NCI-H1417 treated with DMSO at 0.1 percent for 48 hours (cell line): ENCODE data around the gene CCDC102B.
"Not testable (repeated sequence)": the region's sequence is repeated elsewhere in the genome, so short reads cannot be mapped to it uniquely, and the experiment has no call there.

ENCODE experiments used
- DNase-seq: peaks from one replicate; lab custom pipeline; 2025; lab: John Stamatoyannopoulos, UW

CCDC102B gene

GRCh38 chr18:68830256-68831045 lies 32.6 kb downstream of the CCDC102B start:
- DNase-seq: no peak

DNA sequence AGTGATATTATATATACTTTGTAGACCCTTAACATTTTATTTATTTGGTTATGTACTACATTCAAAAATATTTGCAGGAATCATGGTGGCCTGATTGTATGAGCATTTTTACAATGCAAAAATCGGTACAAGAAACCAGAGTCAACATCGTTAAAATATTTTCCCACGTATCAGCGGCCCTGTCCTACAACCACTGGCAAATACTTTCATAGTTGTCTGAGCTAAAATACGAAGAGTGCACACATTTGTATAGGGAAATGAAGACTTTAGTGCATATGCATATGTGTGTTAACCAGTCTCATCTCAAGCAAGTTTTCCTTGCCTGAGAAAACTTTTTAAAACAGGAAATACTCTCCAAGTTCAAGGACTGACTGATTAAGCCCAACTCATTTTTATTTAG lies 35.9 kb downstream of the CCDC102B start:
- DNase-seq: no peak

- no peak for DNase-seq
These were observed 40.0 kb downstream of the CCDC102B start for GRCh38 chr18:68837665-68838451.

DNA sequence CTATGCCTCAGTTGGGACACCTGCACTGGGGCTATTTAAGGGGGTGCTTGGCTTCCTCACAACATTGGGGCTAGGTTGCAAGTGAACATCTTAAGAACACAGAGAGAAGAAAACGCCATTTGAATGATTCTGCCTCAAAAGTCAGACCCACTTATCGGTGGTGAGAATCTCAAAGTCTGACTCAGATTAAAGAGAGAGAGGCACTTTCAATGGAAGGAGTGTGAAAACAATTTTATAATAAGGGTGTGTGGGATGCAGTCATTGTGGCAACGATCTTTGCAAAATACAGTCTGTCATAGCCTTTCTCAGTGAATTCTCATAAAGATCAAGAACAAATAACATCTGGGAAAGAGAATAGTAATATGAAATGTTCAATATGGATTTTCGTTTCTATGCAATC lies 41.8 kb downstream of the CCDC102B start:
- no peak for DNase-seq

GRCh38 chr18:68840554-68841263 lies 42.8 kb downstream of the CCDC102B start:
- DNase-seq: no peak

DNA sequence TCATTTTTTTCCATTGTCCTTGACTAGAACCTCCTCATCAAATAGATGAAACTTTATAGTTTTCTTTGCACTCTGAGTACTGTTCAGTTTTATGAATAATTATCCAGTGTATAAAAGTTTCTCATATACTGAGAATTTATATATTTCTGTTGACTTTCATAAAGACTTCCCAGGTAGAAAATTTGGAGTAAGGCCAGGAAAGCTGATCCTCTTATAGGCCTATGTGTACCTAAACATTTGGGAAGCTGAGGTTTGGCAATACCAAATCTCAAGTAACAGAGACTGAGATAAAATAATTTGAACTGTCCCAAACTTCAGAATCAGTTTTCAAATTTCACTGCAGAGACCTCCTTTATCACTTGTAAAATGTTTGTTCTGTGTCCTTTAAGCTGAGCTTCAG lies 43.4 kb downstream of the CCDC102B start:
- no peak for DNase-seq

DNA sequence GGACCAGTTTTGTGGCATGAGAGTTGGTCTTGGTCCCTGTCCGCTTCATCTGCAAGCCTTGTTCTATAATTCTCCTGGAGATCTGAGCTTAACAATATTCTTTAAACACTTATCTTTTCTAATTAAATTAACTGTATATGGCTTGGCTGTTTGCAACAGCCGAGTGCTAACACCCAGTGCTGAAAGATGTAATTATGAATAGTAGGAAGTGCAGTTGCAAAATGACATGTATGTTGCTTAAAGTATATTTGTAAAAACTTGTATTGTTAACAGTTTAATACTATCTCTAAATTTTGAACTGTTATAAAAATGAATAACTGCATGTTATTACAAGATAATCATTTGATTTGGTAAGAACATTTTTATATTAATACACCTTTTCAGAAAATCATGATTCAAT lies 45.1 kb downstream of the CCDC102B start:
- no peak for DNase-seq

- DNase-seq: no peak
These were observed 45.7 kb downstream of the CCDC102B start for GRCh38 chr18:68843473-68844089.

- no peak for DNase-seq
These were observed 49.4 kb downstream of the CCDC102B start for GRCh38 chr18:68847219-68847837.

DNA sequence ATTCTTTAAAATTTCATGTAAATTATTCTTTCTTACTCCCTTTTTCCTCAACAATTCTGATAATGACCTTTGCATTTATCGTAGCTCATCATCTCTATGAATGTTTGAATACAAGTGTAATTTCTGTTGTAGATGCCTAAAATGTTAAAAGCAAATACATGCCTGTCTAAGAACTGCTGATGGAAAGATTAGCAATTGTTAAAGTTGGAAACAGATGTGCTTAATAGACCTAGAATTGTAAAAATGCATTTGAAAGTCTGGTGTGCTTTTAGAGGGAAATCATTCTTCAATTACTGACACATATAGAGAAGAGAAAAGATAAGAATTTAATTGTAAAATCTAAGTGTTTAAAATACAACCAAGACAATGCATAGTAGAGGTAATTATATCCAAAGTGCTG lies 50.4 kb downstream of the CCDC102B start:
- no peak for DNase-seq

GRCh38 chr18:68854786-68855391 lies 57.0 kb downstream of the CCDC102B start:
- no peak for DNase-seq

- DNase-seq: no peak
These were observed 57.6 kb downstream of the CCDC102B start for GRCh38 chr18:68855491-68855890.

GRCh38 chr18:68861365-68861764 lies 63.5 kb downstream of the CCDC102B start:
- no peak for DNase-seq

- no peak for DNase-seq
These were observed 67.1 kb downstream of the CCDC102B start for GRCh38 chr18:68865021-68865420.

- no peak for DNase-seq
These were observed 67.6 kb downstream of the CCDC102B start for GRCh38 chr18:68865503-68865902.

GRCh38 chr18:68873003-68873402 lies 75.1 kb downstream of the CCDC102B start:
- no peak for DNase-seq

GRCh38 chr18:68874361-68874760 lies 76.5 kb downstream of the CCDC102B start:
- no peak for DNase-seq

DNA sequence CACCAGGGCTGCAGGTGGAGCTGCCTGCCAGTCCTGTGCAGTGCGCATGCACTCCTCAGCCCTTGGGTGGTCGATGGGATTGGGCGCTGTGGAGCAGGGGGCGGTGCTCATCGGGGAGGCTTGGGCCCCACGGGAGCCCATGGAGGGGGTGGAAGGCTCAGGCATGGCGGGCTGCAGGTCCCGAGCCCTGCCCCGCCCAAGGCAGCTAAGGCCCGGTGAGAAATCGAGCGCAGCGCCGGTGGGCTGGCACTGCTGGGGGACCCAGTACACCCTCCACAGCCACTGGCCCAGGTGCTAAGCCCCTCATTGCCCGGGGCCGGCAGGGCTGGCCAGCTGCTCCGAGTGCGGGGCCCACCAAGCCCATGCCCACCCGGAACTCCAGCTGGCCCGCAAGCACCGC lies 82.1 kb downstream of the CCDC102B start:
- not testable (repeated sequence) for DNase-seq

DNA sequence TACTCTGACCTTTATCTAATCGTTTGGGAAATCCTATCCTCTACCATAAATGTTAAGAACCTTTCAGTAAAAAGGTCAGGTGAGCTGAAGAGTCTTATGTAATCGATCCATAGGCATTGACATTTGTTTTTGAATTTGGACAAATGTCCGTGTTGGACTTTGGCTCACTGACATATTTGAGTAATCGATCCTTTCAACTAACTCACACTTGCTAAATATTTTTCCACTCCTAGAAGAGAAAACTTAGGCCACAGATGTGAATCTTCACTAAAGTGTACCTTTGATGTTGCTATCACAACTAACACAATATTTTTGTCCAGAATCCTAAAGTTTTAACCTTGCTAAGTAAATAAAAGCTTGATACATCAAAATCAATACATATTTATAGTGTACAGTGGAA lies 89.5 kb downstream of the CCDC102B start:
- no peak for DNase-seq

- no peak for DNase-seq
These were observed 95.5 kb downstream of the CCDC102B start for GRCh38 chr18:68893354-68893753.

GRCh38 chr18:68897286-68897685 lies 99.4 kb downstream of the CCDC102B start:
- DNase-seq: no peak
